GM21447 (cell line): ENCODE measurements around the gene CHCHD10.

ENCODE experiments used
- ATAC-seq: cut with Tn5 transposase; IDR thresholded peaks from one replicate; pipeline ENCODE4 v1.9.1; 2021; ENCODE audit not compliant: unreplicated experiment

CHCHD10 gene

DNA sequence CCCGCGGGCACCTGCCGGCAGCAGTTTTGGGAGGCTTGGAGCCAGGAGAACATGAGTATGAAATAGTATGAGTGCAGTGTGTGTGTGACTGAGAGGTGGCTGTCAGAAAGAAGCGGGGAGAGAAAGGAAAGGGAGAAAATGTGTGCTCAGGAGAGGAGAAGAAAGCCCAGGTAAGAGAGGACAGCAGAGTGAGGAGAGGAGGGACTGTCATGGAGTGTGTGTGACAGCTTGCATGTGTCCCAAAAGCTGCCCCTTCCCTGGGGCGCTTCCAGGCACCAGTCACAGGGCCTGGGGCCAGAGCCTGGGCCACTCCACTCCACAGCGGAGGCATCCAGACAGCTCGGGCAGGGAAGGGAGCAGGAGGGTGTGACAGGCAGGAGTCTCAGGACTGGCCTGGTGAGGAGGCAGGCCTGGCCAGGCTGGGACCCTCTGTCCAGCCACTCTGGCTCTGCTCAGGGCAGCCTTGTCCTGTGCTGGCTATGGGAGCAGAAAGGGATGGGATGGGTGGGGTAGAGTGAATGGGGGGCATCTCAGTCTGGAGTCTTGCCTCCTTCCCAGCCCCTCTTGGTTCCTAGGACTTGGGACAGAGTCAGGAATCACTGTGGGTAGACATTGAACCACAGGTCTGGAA, 5.8 kb upstream of the CHCHD10 start:
- no peak for ATAC-seq

DNA sequence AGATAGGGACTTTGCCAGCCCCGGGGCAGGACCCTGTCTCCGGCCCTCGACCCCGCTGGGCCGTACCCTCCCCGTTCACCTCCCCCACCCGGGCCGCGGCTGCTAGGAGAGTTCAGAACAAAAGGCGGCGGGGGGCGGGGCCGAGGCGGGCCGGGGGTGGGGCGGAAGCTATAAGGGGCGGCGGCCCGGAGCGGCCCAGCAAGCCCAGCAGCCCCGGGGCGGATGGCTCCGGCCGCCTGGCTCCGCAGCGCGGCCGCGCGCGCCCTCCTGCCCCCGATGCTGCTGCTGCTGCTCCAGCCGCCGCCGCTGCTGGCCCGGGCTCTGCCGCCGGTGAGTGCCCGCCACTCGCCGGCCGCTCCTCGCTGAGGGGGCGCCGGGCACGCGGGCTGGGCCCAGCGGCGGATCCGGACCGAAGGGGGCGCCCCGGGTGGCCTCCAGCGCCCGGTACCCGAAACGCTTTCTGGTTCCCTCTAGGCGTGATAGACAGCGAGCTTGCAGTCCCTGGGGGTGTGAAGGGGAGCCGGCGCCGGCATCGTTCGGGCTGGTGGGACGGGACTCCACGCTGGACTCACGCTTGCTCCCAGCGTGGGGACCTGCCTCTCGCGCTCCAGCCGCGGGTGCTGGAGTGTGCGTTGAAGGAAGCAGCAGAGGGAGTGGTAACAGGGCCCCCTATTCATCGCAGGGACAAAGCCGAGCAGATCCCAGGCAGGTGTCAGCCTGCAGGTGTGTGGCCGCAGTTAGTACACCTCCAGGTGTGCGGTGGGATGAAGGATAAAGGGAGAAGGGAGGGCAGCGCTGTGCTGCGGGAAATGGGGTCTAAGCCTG, 5.1 kb upstream of the CHCHD10 start, which contains the start of gene MMP11:
Gene MMP11, plus strand, starts transcription at position 201 of the 825 bp plus-strand sequence. Its CDS starts 22 bp downstream, at position 223.
- no peak for ATAC-seq

DNA sequence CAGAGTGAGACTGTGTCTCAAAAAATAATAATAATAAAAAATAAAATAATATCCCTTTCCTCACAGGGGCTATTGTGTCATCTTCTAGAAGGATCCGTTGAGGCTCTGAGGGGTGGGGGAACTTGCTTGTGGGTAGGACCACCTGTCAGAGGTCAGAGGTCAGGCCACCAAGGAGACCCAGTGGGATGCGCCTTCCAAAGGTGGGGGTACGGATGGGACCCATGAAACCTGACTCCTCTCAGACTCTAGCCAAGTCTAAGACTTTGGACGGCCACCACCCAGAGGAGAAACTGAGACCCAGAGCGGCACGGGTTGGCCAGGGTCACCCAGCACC, 4.5 kb upstream of the CHCHD10 start:
- ATAC-seq: no peak

DNA sequence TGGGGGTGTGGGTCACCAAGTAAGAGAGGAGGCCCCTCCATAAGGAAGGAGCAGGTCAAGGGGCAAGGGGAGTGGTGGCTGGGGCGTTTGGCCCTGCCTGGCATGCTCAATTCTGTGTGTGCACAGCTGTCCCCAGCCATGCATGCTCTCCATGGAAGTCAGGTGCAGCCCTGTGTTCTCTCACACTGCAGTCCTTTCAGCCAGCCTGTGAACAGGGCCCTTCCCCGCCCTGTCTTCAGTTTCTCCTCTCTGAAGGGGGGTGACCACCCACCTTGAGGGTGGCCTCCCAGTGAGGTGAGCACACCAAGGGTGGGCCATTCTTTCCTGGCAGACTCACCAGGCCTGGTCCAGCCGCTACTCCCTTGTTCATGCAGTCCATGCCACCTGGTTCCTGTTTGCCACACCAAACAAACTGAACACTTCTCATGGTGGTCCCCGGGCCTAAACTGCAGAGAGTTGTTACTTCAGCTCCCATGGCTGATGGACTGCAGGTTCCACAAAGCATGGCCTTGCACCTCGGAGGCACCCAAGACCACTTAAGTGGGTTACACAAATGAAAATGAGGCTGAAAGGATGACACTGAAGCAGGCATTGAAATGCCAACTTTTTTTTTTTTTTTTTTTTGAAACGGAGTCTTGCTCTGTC, 1.7 kb upstream of the CHCHD10 start:
- no peak for ATAC-seq

DNA sequence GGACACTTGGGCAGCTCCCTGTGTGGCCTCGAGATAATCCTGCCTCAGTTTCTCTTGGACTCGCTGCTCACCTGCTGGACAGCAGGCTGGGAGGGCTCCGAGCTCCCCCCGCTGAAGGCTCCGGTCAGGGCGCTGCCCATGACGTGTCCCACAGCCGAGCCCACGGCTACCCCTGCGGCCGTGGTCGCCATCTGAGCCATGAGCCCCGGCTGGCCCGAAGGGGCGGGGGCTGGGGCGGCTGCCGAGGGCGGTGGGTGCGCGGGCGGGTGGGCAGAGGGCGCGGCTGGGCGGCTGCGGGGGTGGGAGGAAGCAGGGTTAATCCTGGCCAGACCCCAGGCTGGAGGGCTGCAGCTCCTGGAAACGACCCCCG, 484 bp downstream of the CHCHD10 start:
- no peak for ATAC-seq

DNA sequence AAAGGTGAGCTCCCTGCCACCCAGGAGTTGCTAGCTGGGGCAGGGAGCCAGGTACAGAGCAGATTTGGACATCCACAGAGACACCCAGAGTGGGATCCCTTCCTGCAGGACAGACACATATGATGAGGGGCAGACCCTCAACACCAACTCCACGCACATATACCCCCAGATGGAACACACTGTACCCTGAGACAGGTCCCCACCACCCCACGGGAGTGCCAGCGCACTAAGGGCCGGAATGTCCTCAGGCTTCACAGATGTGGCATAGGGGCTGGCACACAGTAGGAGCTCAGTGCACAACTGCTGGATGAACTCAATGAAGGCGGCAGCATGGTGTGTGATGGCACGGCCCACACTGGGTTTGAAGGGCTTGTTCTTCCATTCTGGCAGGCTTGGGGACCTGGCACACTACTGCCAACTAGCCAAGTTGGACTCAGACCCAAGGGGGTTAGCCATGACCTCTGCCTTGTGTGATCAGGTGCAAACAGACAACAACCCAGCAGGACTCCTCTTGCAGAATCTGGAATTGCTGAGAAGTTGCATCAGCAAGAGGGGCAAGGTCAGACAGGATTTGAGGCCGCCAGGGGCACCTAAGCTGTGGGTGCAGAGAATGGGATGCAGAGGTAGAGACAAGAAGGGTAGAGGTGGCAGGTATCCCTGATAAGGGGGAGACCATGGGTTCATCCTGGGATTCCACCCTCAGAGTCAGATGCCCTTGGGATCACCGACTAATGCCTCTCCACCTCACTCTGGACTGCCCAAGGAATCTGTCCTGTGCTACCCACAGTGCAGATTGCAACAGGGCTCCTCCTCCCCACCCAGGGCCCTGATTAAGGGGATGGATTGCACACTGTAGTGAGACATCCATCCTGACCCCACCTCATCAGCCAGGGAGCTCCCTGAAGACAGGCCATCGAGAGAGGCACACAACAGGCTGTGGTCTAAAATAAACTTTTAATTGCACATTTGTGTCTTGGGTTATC, 2.6 kb downstream of the CHCHD10 start:
- ATAC-seq: no peak

DNA sequence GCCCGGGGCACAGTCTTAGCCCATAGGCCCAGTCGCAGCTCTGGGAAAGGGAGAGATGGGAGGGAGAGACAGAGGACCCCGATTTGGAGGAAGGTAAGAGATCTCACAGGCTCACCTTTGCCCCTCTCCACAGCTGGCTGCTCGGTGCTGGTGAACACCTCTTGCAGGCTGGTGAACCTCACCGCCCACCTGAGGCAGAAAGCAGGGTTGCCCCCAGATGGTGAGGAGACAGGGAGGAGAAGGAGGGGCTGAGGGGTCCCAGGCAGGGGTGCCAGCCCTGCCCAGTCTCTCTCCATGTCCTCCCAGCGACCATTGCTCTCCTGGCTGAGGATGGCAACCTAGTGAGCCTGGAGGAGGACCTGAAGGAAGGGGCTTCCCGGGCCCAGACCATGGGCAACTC, 3.8 kb downstream of the CHCHD10 start:
- no peak for ATAC-seq

DNA sequence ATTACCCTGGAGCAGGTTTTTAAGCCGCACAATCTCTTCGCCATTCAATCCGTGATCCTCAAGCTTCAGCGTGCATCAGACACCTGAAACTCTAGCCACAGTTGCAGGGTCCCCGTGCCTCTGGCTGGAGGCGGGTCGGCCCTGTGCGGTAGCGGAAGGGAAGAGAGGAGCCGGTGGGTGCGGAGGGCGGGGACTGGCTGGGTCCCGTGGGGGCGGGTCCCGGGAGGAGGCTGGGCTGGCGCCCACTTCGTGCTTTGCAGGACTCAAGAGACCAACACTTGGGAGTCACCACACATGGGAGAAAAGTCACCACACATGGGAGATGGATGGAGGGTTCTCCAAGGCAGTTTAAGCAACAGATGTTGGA, 4.2 kb downstream of the CHCHD10 start:
- no peak for ATAC-seq

DNA sequence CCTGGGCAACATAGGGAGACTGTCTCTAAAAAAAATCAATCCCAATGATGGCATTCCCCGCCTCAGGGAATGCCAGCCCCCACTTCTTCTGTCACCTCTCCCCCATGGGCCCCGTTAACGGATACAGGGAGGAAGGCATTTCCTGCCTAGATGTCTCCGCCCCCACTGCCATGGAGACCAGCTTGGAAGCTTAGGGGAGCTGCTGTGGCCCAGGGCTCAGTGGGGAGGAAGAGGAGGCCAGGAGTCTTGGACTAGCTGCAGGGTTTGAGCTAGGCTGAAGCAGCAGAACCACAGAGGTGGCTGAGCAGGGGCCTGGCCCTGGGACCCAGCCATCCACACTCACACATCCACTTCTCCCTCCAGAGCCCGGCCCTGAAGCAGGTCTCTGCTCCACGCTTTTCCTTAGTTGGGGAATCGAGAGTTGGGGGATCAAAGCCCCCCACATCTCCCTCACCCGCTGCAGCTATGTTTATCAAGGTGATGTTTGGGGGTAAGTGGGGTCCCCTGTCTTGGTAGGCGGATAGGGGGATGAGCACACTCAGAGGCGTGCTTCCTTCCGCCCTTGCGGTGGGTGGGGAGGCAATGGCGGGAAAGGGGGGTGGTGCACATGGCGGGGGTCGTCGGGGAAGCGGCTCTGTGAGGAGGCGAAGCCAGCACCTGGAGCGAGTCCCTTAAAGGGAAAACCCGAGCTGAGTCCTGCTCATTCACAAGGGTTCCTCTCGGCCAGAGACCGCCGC, 4.8 kb downstream of the CHCHD10 start, which contains the start of gene C22orf15:
Gene C22orf15, plus strand, starts transcription at position 149 of the 737 bp plus-strand sequence. Its CDS starts 317 bp downstream, at position 466.
- ATAC-seq: no peak

DNA sequence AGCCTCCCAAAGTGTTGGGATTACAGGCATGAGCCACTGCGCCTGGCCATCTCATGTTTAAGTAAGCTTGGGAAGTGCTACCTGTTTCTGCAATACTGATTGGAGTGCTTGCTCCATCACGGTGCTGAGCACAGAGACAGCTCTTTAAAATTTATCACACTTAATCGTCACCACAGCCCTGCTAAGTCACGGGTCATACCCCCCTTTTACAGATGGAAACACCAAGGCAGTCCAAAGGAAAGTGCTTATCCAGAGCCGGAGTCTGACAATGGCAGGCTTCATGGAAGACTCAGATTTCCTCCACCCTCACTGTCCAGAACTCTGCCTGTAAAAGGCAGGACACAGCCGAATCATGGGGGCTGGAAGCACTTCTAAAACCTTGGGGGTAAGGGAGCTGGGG, 7.7 kb downstream of the CHCHD10 start:
- ATAC-seq: no peak

DNA sequence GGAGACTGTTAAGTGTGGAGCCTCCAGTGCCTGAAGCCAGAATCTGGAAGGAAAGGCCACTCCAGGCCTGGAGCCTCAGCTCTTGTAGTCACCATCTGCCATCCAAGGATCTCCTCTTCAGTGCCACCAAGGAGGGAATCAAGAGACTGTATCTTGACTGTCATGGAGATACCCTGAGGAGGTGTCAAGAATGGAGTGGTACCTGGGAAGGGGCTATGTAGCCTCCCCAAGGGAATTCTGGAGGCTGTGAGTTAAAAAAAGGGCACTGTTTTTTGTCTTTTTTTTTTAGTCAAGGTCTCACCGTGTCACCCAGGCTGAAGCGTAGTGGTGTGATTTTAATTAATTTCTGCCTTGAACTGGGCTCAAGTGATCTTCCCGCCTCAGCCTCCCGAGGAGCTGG, 8.2 kb downstream of the CHCHD10 start:
- ATAC-seq: no peak

DNA sequence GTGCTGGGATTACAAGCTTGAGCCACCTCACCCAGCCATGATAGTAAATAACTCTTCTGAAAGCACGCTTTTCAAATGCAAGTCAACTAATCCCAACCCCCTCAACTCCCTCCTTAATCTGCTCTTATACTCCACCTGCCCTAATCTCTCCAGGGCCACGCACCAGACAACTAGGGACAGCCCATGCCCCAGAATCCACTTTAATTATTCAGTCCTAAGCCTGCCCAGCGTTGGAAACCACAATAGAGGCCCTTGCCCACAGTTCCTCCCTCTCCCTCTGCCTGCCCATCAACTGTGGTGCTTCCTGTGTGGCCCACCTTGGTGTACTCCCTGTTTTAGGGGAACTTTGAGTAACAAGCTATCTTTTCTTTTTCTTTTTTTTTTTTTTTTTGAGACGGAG, 10.9 kb downstream of the CHCHD10 start:
- ATAC-seq: no peak

DNA sequence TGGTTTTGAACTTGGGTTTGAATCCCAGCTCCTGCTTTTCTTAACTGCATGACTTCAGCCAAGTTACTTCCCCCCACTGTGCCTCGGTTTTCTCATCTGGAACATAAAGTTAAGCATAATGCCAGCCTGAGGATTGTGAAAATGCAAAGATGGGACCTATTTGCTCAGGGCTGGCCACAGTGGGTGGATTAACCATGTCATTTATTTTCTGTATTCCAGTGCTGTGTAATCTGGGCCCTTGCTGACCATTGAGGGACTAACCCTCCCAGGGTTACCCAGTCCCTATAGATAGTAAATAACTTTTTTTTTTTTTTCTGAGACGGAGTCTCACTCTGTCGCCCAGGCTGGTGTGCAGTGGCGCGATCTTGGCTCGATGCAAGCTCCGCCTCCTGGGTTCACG, 12.1 kb downstream of the CHCHD10 start:
- ATAC-seq: no peak

DNA sequence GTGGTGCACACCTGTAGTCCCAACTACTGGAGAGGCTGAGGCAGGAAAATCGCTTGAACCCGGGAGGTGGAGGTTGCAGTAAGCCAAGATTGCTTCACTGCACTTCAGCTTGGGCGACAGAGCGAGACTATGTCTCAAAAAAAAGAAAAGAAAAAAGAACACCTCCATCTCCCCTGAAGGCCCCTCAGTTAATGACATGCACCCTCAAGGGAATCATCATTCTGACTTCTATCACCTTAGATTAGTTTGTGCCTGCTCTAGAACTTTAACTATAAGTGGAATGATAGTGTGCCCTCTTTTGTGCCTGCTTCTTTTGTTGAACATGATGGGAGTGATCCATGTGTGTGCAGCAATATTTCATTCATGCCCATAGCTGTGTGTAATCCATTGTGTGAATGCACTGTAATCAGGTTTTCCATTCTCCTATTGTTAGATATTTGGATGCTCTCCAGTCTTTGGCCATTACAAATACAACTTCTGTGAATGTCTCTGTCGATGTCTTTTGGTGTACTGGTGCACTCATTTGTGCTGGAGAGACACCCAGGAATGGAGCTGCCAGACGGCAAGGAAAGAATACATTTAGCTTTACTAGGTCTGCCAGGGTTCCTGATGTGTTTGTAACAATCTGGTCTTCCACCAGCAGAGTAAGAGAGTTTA, 12.7 kb downstream of the CHCHD10 start:
- ATAC-seq: no peak

DNA sequence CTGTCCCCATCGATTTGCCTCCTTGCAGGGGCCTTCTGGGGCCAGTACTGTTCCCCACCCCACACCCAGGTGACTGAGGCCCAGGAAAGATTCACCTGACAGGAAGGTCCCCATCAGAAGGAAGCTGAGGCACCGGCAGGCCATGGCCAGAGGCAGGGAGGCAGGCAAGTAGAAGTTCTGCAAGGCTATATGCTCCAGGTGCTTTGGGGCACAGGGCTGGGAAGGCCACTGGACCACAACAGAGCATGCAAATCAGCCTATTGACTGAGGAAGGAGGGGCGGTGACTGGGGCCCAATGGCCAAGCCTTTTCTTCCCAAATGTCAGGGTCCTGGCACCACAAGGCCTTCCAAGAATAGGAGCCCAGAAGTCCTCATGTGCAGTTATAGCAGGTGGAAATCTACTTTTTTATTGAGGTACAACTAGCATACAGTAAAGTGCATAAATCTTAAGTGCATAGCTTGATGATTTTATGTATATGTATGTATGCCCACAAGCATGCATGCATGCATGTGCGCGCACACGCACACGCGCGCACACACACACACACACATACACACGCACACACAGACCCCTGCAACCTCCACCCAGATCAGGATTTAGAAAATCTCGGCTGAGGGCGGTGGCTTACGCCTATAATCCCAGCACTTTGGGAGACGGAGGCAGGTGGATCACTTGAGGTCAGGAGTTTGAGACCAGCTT, 13.4 kb downstream of the CHCHD10 start, which contains the start of gene VPREB3:
Gene VPREB3, minus strand, starts transcription at position 206 of the 700 bp plus-strand sequence. Its CDS starts 62 bp downstream, at position 144.
- ATAC-seq: no peak

DNA sequence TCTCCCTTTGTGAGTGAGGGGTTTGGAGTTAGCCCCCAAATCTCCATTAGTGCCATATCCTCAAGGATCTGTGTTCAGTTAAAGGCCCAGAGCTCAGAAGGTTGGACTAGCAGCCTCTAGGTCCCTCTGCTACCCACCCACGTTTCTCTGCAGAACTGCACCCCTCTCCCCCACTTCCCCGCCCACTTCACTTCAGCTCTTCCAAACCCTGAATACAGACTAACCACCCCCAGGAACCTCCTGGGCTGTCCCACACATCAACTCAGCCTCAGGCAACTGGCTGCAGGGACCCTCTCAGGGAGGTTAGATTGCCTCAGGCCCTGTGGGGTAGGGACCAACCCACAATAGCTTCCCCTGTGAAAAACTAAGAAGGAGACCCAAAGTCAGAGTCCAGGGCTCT, 14.4 kb downstream of the CHCHD10 start:
- ATAC-seq: no peak

DNA sequence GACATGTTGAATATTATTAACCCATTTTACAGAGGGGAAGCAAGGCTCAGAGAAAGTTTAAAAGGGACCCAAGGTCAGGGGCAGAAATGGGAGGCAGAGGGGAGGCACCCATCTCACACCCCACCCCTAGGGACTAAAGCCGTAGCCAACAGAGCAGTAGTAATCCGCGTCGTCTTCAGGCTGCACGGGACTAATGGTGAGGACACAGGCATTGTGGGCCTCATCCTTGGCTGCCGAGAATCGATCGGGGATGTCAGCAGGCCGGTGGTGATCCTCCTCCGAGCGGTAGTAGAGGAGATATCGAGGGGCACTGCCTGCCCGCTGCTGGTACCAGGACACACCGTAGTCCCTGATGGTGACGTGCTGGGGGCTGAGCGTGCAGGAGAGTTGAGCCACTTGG, 15.0 kb downstream of the CHCHD10 start:
- ATAC-seq: peak; percentile 29

DNA sequence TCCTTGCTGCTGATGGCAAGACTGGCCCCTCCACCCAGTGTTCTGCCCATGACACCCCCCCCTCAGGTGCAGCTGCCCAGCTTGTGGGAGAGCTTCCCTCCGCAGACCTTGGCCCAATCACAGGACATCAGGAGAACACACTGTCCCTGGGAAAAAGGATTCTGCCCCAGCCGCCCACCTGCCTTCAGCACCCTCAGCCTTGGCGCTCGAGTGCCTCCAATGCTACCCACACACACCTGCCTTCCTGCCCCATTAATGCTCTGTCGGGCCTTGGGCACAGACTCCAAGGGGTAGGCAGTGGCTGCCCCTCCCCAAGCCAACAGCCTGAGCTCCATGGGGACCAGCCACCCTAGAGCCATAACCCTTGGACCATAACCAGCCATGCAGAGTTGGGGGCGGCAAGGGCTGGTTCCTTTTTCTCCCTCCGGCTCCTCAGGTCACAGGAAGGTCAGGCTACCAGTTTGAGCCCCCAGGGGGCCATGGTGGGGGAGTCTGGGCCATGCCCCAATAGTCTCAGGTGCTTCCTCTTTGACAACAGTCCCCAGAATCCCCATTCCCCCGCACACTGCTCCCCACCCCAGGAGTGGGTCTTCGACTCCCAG, 15.6 kb downstream of the CHCHD10 start:
- peak; percentile 41 for ATAC-seq
